BJ (cell line): Measurements from ENCODE around the gene PCDHGB6. TPM values are rescaled to one million over a fixed set of nuclear protein-coding genes. Genes with fewer than 3 reads are reported as not detected.

Experiments used
- CTCF ChIA-PET: fragments of 350-600 bp; formaldehyde crosslinking; extraction: SDS; loops from one replicate; lab custom pipeline; 2021; ENCODE audit warnings: antibody characterized with exemption, inconsistent platforms; lab: Yijun Ruan, JAX
- POLR2A ChIA-PET: fragments of 300-600 bp; sonication (Branson Sonifier 250); formaldehyde crosslinking; extraction: SDS; loops from one replicate; lab custom pipeline; 2021; ENCODE audit warnings: antibody characterized with exemption; lab: Charles Lee
- DNase-seq: peaks from one replicate; pipeline ENCODE4 v3.0.0-alpha.2; 2011; ENCODE audit warnings: low read depth
- H3K27me3 ChIP-seq: 2 replicates; pipeline ENCODE4 v1.6.0; 2011; ENCODE audit warnings: low read length; ENCODE audit not compliant: control insufficient read depth, insufficient read depth
- H3K36me3 ChIP-seq: 2 replicates; pipeline ENCODE4 v1.5.1; 2011; ENCODE audit warnings: low read length; ENCODE audit not compliant: control insufficient read depth, insufficient read depth
- H3K4me3 ChIP-seq: 2 replicates; pipeline ENCODE4 v1.5.1; 2011; ENCODE audit warnings: low read depth, mild to moderate bottlenecking, control low read depth, low read length
- polyA plus RNA-seq: library from polyadenylated mRNA; depleted of rRNA; stranded (reverse); fragments of >200 nt; gene quantifications from 2 replicates; pipeline ENCODE4 v1.2.3, GENCODE V29; 2011
- TF ChIP-seq, protein P1 (sequence below): IDR thresholded peaks from 2 replicates; pipeline ENCODE4 v1.5.1; 2011; ENCODE audit warnings: low read depth, mild to moderate bottlenecking, control low read depth, inconsistent platforms, low read length, moderate library complexity; ENCODE audit not compliant: insufficient read depth

Gene PCDHGB6
- polyA plus RNA-seq, 1 experiment = 1.5 TPM

DNA sequence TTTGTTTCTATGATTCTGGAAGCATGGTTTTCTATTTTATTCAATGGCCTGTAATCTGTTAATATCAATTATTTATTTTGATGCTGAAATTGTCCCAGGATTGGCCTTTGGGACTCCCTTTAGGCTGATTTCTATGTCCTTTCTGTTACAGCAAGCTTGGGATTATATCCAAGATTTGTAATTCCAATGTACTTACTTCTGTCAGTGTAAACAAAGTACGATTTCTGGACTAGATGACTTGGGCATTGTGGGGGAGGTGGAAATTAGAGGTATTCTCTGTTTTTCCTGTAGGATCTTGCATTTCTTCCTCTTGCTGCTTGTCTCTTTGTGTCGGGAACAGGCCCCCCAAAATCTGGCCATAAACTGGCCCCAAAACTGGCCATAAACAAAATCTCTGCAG, 26.2 kb downstream of the PCDHGB6 start:
- CTCF ChIA-PET = interaction anchor here (0.6 to 1.1 kb wide), 2 partner anchors 83 to 127 kb away, joined by 3 read pairs; no protein-coding TSS in a partner anchor
- TF ChIP-seq, protein P1, sequence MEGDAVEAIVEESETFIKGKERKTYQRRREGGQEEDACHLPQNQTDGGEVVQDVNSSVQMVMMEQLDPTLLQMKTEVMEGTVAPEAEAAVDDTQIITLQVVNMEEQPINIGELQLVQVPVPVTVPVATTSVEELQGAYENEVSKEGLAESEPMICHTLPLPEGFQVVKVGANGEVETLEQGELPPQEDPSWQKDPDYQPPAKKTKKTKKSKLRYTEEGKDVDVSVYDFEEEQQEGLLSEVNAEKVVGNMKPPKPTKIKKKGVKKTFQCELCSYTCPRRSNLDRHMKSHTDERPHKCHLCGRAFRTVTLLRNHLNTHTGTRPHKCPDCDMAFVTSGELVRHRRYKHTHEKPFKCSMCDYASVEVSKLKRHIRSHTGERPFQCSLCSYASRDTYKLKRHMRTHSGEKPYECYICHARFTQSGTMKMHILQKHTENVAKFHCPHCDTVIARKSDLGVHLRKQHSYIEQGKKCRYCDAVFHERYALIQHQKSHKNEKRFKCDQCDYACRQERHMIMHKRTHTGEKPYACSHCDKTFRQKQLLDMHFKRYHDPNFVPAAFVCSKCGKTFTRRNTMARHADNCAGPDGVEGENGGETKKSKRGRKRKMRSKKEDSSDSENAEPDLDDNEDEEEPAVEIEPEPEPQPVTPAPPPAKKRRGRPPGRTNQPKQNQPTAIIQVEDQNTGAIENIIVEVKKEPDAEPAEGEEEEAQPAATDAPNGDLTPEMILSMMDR = no peak
- H3K27me3 ChIP-seq = no peaks in the 10 kb centered on the region
- no peak for DNase-seq
- H3K4me3 ChIP-seq = no peak overlapping the region
- POLR2A ChIA-PET = no interaction called here
- H3K36me3 ChIP-seq = no peaks in the 10 kb centered on the region

- ChIA-PET CTCF (interaction anchor here (0.6 to 1.9 kb wide), 6 partner anchors 20 to 126 kb away, joined by 3 to 9 read pairs (median 4); partner anchors contain the start of gene PCDHGB7), POLR2A (no interaction called here)
- Histone ChIP-seq H3K36me3 (peaks cover 3% of the 10 kb centered on the region; the same call in 1 of the 2 replicates), H3K4me3 (no peak overlapping the region), H3K27me3 (no peaks in the 10 kb centered on the region)
- DNase-seq = no peak
- TF ChIP-seq, protein P1 = no peak
Measured at GRCh38 chr5:141437221-141437620, 29.4 kb downstream of the PCDHGB6 start.

DNA sequence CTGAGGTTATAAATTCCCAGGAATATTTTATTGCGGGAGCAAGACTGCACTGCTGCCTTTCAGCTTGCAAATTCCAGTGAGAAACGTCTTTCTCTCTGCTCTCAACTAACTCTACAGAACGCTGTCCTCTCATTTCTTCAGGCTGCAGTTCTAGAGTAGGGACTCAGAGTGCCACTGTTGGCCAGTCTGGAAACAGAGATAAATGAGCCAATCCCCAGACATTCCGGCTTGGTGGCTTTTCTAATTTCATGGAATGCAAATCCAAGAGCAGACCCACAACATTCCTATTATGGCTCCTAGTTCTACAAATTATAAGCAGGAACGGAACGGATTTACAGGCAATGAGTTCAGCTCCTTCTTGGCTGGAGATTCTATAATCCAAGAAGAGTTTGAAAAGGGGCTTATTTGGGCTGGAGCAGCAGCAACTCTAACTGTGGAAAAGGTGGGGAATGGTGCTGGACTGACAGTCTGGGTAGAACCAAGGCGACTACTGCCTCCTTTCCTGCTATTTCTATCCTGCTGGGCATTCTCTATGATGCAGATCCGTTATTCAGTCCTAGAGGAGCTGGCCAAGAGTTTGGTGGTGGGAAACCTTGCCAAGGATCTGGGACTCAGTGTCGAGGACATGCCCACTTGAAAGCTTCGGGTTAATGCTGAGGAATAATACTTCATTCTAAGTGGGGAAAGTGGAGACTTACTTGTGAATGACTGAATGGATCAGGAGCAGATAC, 31.8 kb downstream of the PCDHGB6 start:
- no peak for DNase-seq
- TF ChIP-seq, protein P1 = no peak
- Histone ChIP-seq H3K4me3 (no peak overlapping the region), H3K36me3 (peaks cover 3% of the 10 kb centered on the region; the same call in 1 of the 2 replicates), H3K27me3 (no peaks in the 10 kb centered on the region)
- POLR2A ChIA-PET = no interaction called here
- CTCF ChIA-PET = interaction anchor here (0.7 to 2.1 kb wide), 9 partner anchors 9 to 125 kb away, joined by 3 to 10 read pairs (median 4); partner anchors contain the start of genes PCDHGA12, PCDHGB7 and PCDHGC3

- TF ChIP-seq, protein P1 = no peak
- Histone ChIP-seq H3K27me3 (no peaks in the 10 kb centered on the region), H3K4me3 (no peak overlapping the region), H3K36me3 (peaks cover 3% of the 10 kb centered on the region; the same call in 1 of the 2 replicates)
- ChIA-PET CTCF (interaction anchor here (0.7 to 2.1 kb wide), 7 partner anchors 10 to 124 kb away, joined by 3 to 10 read pairs (median 4); partner anchors contain the start of genes PCDHGA12 and PCDHGC3), POLR2A (no interaction called here)
- DNase-seq = no peak
Measured at GRCh38 chr5:141440341-141440740, 32.5 kb downstream of the PCDHGB6 start.

GRCh38 chr5:141441571-141442170, 33.9 kb downstream of the PCDHGB6 start:
- Histone ChIP-seq H3K27me3 (no peaks in the 10 kb centered on the region), H3K36me3 (peaks cover 3% of the 10 kb centered on the region; the same call in 1 of the 2 replicates), H3K4me3 (no peak overlapping the region)
- TF ChIP-seq, protein P1 = no peak
- CTCF ChIA-PET = interaction anchor here (0.5 to 2.7 kb wide), 3 partner anchors 24 to 245 kb away, joined by 3 to 9 read pairs (median 3); partner anchors contain the start of gene PCDHGB7
- POLR2A ChIA-PET = no interaction called here
- DNase-seq = no peak
